Dendritic cell treated with granulocyte-macrophage colony-stimulating factor and Interleukin-4, amounts not matched to agents 40 ng/mL and 50 ng/mL, for 4 days (primary cell): ENCODE measurements around the gene PKD1L1.
"Not testable (repeated sequence)": the region's sequence is repeated elsewhere in the genome, so short reads cannot be mapped to it uniquely, and the experiment has no call there.

Experiments used
- H3K27ac Mint-ChIP-seq: one replicate; pipeline ENCODE4 v1.8.0; 2022; ENCODE audit warnings: mild to moderate bottlenecking, mixed read lengths
- H3K27me3 Mint-ChIP-seq: one replicate; pipeline ENCODE4 v1.8.0; 2022; ENCODE audit warnings: mild to moderate bottlenecking, mixed read lengths
- H3K36me3 Mint-ChIP-seq: one replicate; pipeline ENCODE4 v1.8.0; 2022; ENCODE audit warnings: low read depth, mixed read lengths
- H3K4me1 Mint-ChIP-seq: one replicate; pipeline ENCODE4 v1.8.0; 2022; ENCODE audit warnings: low read depth, mixed read lengths
- H3K4me3 Mint-ChIP-seq: one replicate; pipeline ENCODE4 v1.8.0; 2022; ENCODE audit warnings: mild to moderate bottlenecking, moderate library complexity, mixed read lengths
- H3K9me3 Mint-ChIP-seq: one replicate; pipeline ENCODE4 v1.8.0; 2022; ENCODE audit warnings: mixed read lengths
- intact Hi-C: fragments of 100-400 bp; cut with micrococcal nuclease; formaldehyde crosslinking; loops from one replicate; pipeline ENCODE4 v1.15.0; 2022

Gene PKD1L1

GRCh38 chr7:47923081-47923875, 25.0 kb downstream of the PKD1L1 start:
- H3K4me1 Mint-ChIP-seq, intact Hi-C loops, H3K27ac Mint-ChIP-seq, H3K9me3 Mint-ChIP-seq, H3K4me3 Mint-ChIP-seq, H3K36me3 Mint-ChIP-seq: not testable (repeated sequence)
- H3K27me3 Mint-ChIP-seq, result peaks cover 22% of the 10 kb centered on the region

- H3K36me3 Mint-ChIP-seq, H3K9me3 Mint-ChIP-seq, H3K27ac Mint-ChIP-seq, H3K4me1 Mint-ChIP-seq, intact Hi-C loops, H3K4me3 Mint-ChIP-seq: not testable (repeated sequence)
- peaks cover 42% of the 10 kb centered on the region for H3K27me3 Mint-ChIP-seq
These were observed 31.8 kb downstream of the PKD1L1 start for GRCh38 chr7:47916514-47916913.

- Mint-ChIP-seq H3K4me3 (no peak overlapping the region), H3K27me3 (peaks cover 42% of the 10 kb centered on the region), H3K27ac (no peak overlapping the region), H3K36me3 (no peaks in the 10 kb centered on the region), H3K4me1 (no peaks in the 10 kb centered on the region), H3K9me3 (no peaks in the 10 kb centered on the region)
- intact Hi-C loops, result no loop called here
These were observed 32.7 kb downstream of the PKD1L1 start for GRCh38 chr7:47915616-47915976.

GRCh38 chr7:47914717-47915615, 33.3 kb downstream of the PKD1L1 start:
- peaks cover 37% of the 10 kb centered on the region for H3K27me3 Mint-ChIP-seq
- H3K36me3 Mint-ChIP-seq, result no peaks in the 10 kb centered on the region
- no peaks in the 10 kb centered on the region for H3K9me3 Mint-ChIP-seq
- intact Hi-C loops, result no loop called here
- no peak overlapping the region for H3K27ac Mint-ChIP-seq
- no peaks in the 10 kb centered on the region for H3K4me1 Mint-ChIP-seq
- H3K4me3 Mint-ChIP-seq, result no peak overlapping the region

GRCh38 chr7:47912332-47912731, 35.9 kb downstream of the PKD1L1 start:
- Mint-ChIP-seq H3K4me3 (no peak overlapping the region), H3K27me3 (peaks cover 27% of the 10 kb centered on the region), H3K36me3 (no peaks in the 10 kb centered on the region), H3K9me3 (no peaks in the 10 kb centered on the region), H3K4me1 (no peaks in the 10 kb centered on the region), H3K27ac (no peak overlapping the region)
- intact Hi-C loops, result no loop called here

GRCh38 chr7:47908720-47909119, 39.5 kb downstream of the PKD1L1 start:
- Mint-ChIP-seq H3K27me3 (peaks cover 16% of the 10 kb centered on the region), H3K4me1 (no peaks in the 10 kb centered on the region), H3K36me3 (no peaks in the 10 kb centered on the region)

GRCh38 chr7:47907981-47908616, 40.2 kb downstream of the PKD1L1 start:
- Mint-ChIP-seq H3K27me3 (peaks cover 14% of the 10 kb centered on the region), H3K36me3 (no peaks in the 10 kb centered on the region), H3K4me3 (no peak overlapping the region), H3K27ac (no peak overlapping the region), H3K4me1 (no peaks in the 10 kb centered on the region), H3K9me3 (no peaks in the 10 kb centered on the region)
- intact Hi-C loops, result no loop called here

More at GRCh38 chr7:47908720-47909119, 39.5 kb downstream of the PKD1L1 start:
- Mint-ChIP-seq H3K27ac (no peak overlapping the region), H3K4me3 (no peak overlapping the region), H3K9me3 (no peaks in the 10 kb centered on the region)
- intact Hi-C loops, result no loop called here

- Mint-ChIP-seq H3K27ac (no peak overlapping the region), H3K27me3 (peaks cover 10% of the 10 kb centered on the region), H3K4me3 (no peak overlapping the region), H3K36me3 (no peaks in the 10 kb centered on the region), H3K4me1 (no peaks in the 10 kb centered on the region), H3K9me3 (no peaks in the 10 kb centered on the region)
- intact Hi-C loops, result no loop called here
These were observed 41.4 kb downstream of the PKD1L1 start for GRCh38 chr7:47906883-47907282.

- H3K4me3 Mint-ChIP-seq, result no peak overlapping the region
- H3K36me3 Mint-ChIP-seq, result no peaks in the 10 kb centered on the region
- H3K27me3 Mint-ChIP-seq, result peaks cover 8% of the 10 kb centered on the region
- intact Hi-C loops, result no loop called here
- no peaks in the 10 kb centered on the region for H3K9me3 Mint-ChIP-seq
- H3K27ac Mint-ChIP-seq, result no peak overlapping the region
- no peaks in the 10 kb centered on the region for H3K4me1 Mint-ChIP-seq
These were observed 43.0 kb downstream of the PKD1L1 start for GRCh38 chr7:47905076-47905920.

- Mint-ChIP-seq H3K4me3 (no peak overlapping the region), H3K27me3 (peaks cover 9% of the 10 kb centered on the region), H3K4me1 (no peaks in the 10 kb centered on the region), H3K9me3 (no peaks in the 10 kb centered on the region), H3K27ac (no peak overlapping the region), H3K36me3 (no peaks in the 10 kb centered on the region)
- intact Hi-C loops, result no loop called here
These were observed 46.3 kb downstream of the PKD1L1 start for GRCh38 chr7:47902013-47902412.

- no peaks in the 10 kb centered on the region for H3K36me3 Mint-ChIP-seq
- no peak overlapping the region for H3K27ac Mint-ChIP-seq
- intact Hi-C loops, result no loop called here
- H3K4me1 Mint-ChIP-seq, result no peaks in the 10 kb centered on the region
- peaks cover 12% of the 10 kb centered on the region for H3K27me3 Mint-ChIP-seq
- no peaks in the 10 kb centered on the region for H3K9me3 Mint-ChIP-seq
- H3K4me3 Mint-ChIP-seq, result no peak overlapping the region
These were observed 46.7 kb downstream of the PKD1L1 start for GRCh38 chr7:47901542-47901941.

GRCh38 chr7:47897831-47898230, 50.4 kb downstream of the PKD1L1 start:
- no peak overlapping the region for H3K27ac Mint-ChIP-seq
- intact Hi-C loops, result no loop called here
- peaks cover 8% of the 10 kb centered on the region for H3K27me3 Mint-ChIP-seq
- no peaks in the 10 kb centered on the region for H3K36me3 Mint-ChIP-seq
- no peak overlapping the region for H3K4me3 Mint-ChIP-seq
- H3K9me3 Mint-ChIP-seq, result no peaks in the 10 kb centered on the region
- H3K4me1 Mint-ChIP-seq, result no peaks in the 10 kb centered on the region

- peaks cover 12% of the 10 kb centered on the region for H3K27me3 Mint-ChIP-seq
- H3K4me3 Mint-ChIP-seq, result no peak overlapping the region
- no peaks in the 10 kb centered on the region for H3K9me3 Mint-ChIP-seq
- intact Hi-C loops, result no loop called here
- H3K27ac Mint-ChIP-seq, result no peak overlapping the region
- H3K4me1 Mint-ChIP-seq, result no peaks in the 10 kb centered on the region
- no peaks in the 10 kb centered on the region for H3K36me3 Mint-ChIP-seq
These were observed 51.4 kb downstream of the PKD1L1 start for GRCh38 chr7:47896809-47897423.
